ENCODE data around the gene GDA. TPM values are rescaled to one million over a fixed set of nuclear protein-coding genes. Genes with fewer than 3 reads are reported as not detected.
"Not testable (repeated sequence)": the region's sequence is repeated elsewhere in the genome, so short reads cannot be mapped to it uniquely, and the experiment has no call there.

The GDA gene
- total RNA-seq, 1 donor from 2014 or later, result 17.3 TPM

- DNase-seq (ENCODE audit: low read depth), result no peak
Observed at GRCh38 chr9:72278959-72279358, 129.7 kb downstream of the GDA start.

- peak; percentile 65 for DNase-seq (ENCODE audit: low read depth)
Observed at GRCh38 chr9:72280913-72281500, 131.8 kb downstream of the GDA start.

- DNase-seq (ENCODE audit: low read depth), result no peak
Observed at GRCh38 chr9:72289401-72289800, 140.2 kb downstream of the GDA start.

- no peak for DNase-seq (ENCODE audit: low read depth)
Observed at GRCh38 chr9:72290311-72290710, 141.1 kb downstream of the GDA start.

- DNase-seq (ENCODE audit: low read depth), result not testable (repeated sequence)
Observed at GRCh38 chr9:72291576-72291975, 142.3 kb downstream of the GDA start.

GRCh38 chr9:72292256-72292682 lies 143.0 kb downstream of the GDA start:
- peak; percentile 75 for DNase-seq (ENCODE audit: low read depth)

- DNase-seq (ENCODE audit: low read depth), result peak; percentile 97
Observed at GRCh38 chr9:72292874-72293607, 143.8 kb downstream of the GDA start.

GRCh38 chr9:72294936-72295335 lies 145.7 kb downstream of the GDA start:
- DNase-seq (ENCODE audit: low read depth), result peak; percentile 91

- no peak for DNase-seq (ENCODE audit: low read depth)
Observed at GRCh38 chr9:72297516-72297915, 148.3 kb downstream of the GDA start.

GRCh38 chr9:72299017-72299603 lies 149.9 kb downstream of the GDA start:
- DNase-seq (ENCODE audit: low read depth), result no peak

GRCh38 chr9:72300873-72301272 lies 151.6 kb downstream of the GDA start:
- no peak for DNase-seq (ENCODE audit: low read depth)

Other genes starting within 250 kb of the GDA start
- 26.6 and 38.6 TPM in 2 replicates for gene ABHD17B, start 238.2 kb upstream of the GDA start, total RNA-seq
- gene C9orf85, start 237.8 kb upstream of the GDA start, total RNA-seq, result 15.6 and 18.8 TPM in 2 replicates
- gene C9orf57, start 88.8 kb upstream of the GDA start, total RNA-seq, result not detected in 2 replicates
- gene ZFAND5, start 215.8 kb downstream of the GDA start, total RNA-seq, result 134 and 256 TPM in 2 replicates